ENCODE measurements around the gene BAIAP2L1.

The BAIAP2L1 gene

GRCh38 chr7:98329100-98329790, 71.6 kb downstream of the BAIAP2L1 start:
- Histone ChIP-seq H3K79me2 (no peaks in the 10 kb centered on the region), H3K4me1 (peaks cover 2% of the 10 kb centered on the region), H3K9ac (no peak overlapping the region), H2AFZ (no peak overlapping the region), H3K36me3 (ENCODE audit: control insufficient read depth, insufficient read depth, low read length) (no peaks in the 10 kb centered on the region), H3K27me3 (ENCODE audit: control insufficient read depth, insufficient read depth, low read length) (no peaks in the 10 kb centered on the region), H3K9me3 (ENCODE audit: control insufficient read depth, low read length) (no peaks in the 10 kb centered on the region), H3K4me2 (ENCODE audit: low read length) (no peak overlapping the region), H3K27ac (no peak overlapping the region), H3K4me3 (ENCODE audit: low read depth, low read length) (no peak overlapping the region)
- no peak for TF ChIP-seq CTCF (IDR thresholded peaks at IDR 0.05)

- Histone ChIP-seq H3K36me3 (ENCODE audit: control insufficient read depth, insufficient read depth, low read length) (no peaks in the 10 kb centered on the region), H2AFZ (no peak overlapping the region), H3K27ac (no peak overlapping the region), H3K4me2 (ENCODE audit: low read length) (no peak overlapping the region), H3K4me3 (ENCODE audit: low read depth, low read length) (no peak overlapping the region), H3K79me2 (no peaks in the 10 kb centered on the region), H3K9me3 (ENCODE audit: control insufficient read depth, low read length) (no peaks in the 10 kb centered on the region), H3K4me1 (peaks cover 13% of the 10 kb centered on the region), H3K9ac (no peak overlapping the region), H3K27me3 (ENCODE audit: control insufficient read depth, insufficient read depth, low read length) (no peaks in the 10 kb centered on the region)
- no peak for TF ChIP-seq CTCF (IDR thresholded peaks at IDR 0.05)
Measured at GRCh38 chr7:98324782-98325181, 76.1 kb downstream of the BAIAP2L1 start.

- Histone ChIP-seq H3K9ac (no peak overlapping the region), H3K4me3 (ENCODE audit: low read depth, low read length) (no peak overlapping the region), H3K27me3 (ENCODE audit: control insufficient read depth, insufficient read depth, low read length) (no peaks in the 10 kb centered on the region), H3K36me3 (ENCODE audit: control insufficient read depth, insufficient read depth, low read length) (no peaks in the 10 kb centered on the region), H3K79me2 (no peaks in the 10 kb centered on the region), H3K9me3 (ENCODE audit: control insufficient read depth, low read length) (no peaks in the 10 kb centered on the region), H3K4me1 (peaks cover 13% of the 10 kb centered on the region), H2AFZ (no peak overlapping the region), H3K27ac (no peak overlapping the region), H3K4me2 (ENCODE audit: low read length) (no peak overlapping the region)
- no peak for TF ChIP-seq CTCF (IDR thresholded peaks at IDR 0.05)
Measured at GRCh38 chr7:98323597-98324322, 77.1 kb downstream of the BAIAP2L1 start.

- Histone ChIP-seq H2AFZ (no peak overlapping the region), H3K9me3 (ENCODE audit: control insufficient read depth, low read length) (no peaks in the 10 kb centered on the region), H3K79me2 (no peaks in the 10 kb centered on the region), H3K4me1 (peaks cover 13% of the 10 kb centered on the region), H3K9ac (no peak overlapping the region), H3K36me3 (ENCODE audit: control insufficient read depth, insufficient read depth, low read length) (no peaks in the 10 kb centered on the region), H3K27me3 (ENCODE audit: control insufficient read depth, insufficient read depth, low read length) (no peaks in the 10 kb centered on the region), H3K4me3 (ENCODE audit: low read depth, low read length) (no peak overlapping the region), H3K27ac (no peak overlapping the region), H3K4me2 (ENCODE audit: low read length) (no peak overlapping the region)
- no peak for TF ChIP-seq CTCF (IDR thresholded peaks at IDR 0.05)
Measured at GRCh38 chr7:98322331-98323270, 78.3 kb downstream of the BAIAP2L1 start.

Data from parathyroid adenoma (tissue), 2 donors.